Adrenal gland (tissue), 12 donors: ENCODE measurements around the gene MAGI2. TPM values are rescaled to one million over a fixed set of nuclear protein-coding genes. Genes with fewer than 3 reads are reported as not detected.

Source experiments
- DNase-seq, 7 donors: peaks; one replicate each; pipeline ENCODE4 v3.0.0-alpha.2; 2019 to 2020
- H3K27ac ChIP-seq, 5 donors: fragments of 200-600 bp; sonication (generic) in 4 of 5; 1 replicate in 3 of 5; 2 replicates in 2 of 5; pipeline versions ENCODE4 v1.5.1 to v1.8.0; 2016 to 2020; ENCODE audit warnings: mild to moderate bottlenecking in 1 of 5
- H3K27me3 ChIP-seq: fragments of 200-600 bp; 2 replicates; pipeline ENCODE4 v1.8.0; 2021
- H3K36me3 ChIP-seq, 2 donors: fragments of 200-600 bp; replicated peaks in 1 of 2; 1 replicate in 1 of 2; 2 replicates in 1 of 2; pipeline versions ENCODE4 v1.5.1 to v1.8.0; 2018 to 2022
- H3K4me1 ChIP-seq, 2 donors: fragments of 200-600 bp; replicated peaks in 1 of 2; 1 replicate in 1 of 2; 2 replicates in 1 of 2; pipeline versions ENCODE4 v1.5.1 to v1.8.0; 2018 to 2021
- H3K4me3 ChIP-seq, 4 donors: fragments of 200-600 bp; sonication (generic) in 3 of 4; one replicate each; pipeline ENCODE4 v1.5.1; 2016 to 2018
- H3K9me3 ChIP-seq, 3 donors: fragments of 200-600 bp; sonication (generic) in 1 of 3; replicated peaks in 1 of 3; 1 replicate in 2 of 3; 2 replicates in 1 of 3; pipeline versions ENCODE4 v1.5.1 to v1.8.0; 2016 to 2021
- POLR2A ChIP-seq, 2 donors: fragments of 450-650 bp; IDR thresholded peaks; one replicate each; pipeline ENCODE4 v1.6.1; 2017; ENCODE audit warnings: antibody characterized with exemption in 2 of 2, mild to moderate bottlenecking in 2 of 2, moderate library complexity in 1 of 2
- WGBS, 4 donors: extraction: QIAGEN DNeasy Blood & Tissue Kit in 2 of 4; methylation state at CpG; one replicate each; pipeline versions ENCODE4 v1.1.5 to v1.1.7; 2013 to 2017; 5-methylcytosine and 5-hydroxymethylcytosine counted together
- intact Hi-C, 2 donors: fragments of 100-400 bp; cut with DNase I; formaldehyde crosslinking; loops; one replicate each; pipeline versions ENCODE4 v1.14.1 to v1.15.0; 2022 to 2023
- polyA plus RNA-seq, 3 donors: library from polyadenylated mRNA; stranded (reverse); fragments of 200-250 nt in 2 of 3; fragments of 350-450 nt in 1 of 3; fragmentation: Illumina TruSeq in 1 of 3; extraction: RNeasy Lipid Tissue Mini Kit (QIAGEN cat#74804) in 1 of 3; gene quantifications; one replicate each; pipeline ENCODE4 v1.2.3, GENCODE V29; 2013 to 2014
- total RNA-seq, 9 donors: library from RNA; depleted of rRNA in 4 of 9; stranded (reverse); fragments of >200 nt in 4 of 9; fragments of 120-200 nt in 1 of 9; fragmentation: NEBNext Ultra II Directional in 1 of 9; extraction: Animal tissue kit (Norgen Biotek cat#: 25700) in 1 of 9; gene quantifications; one replicate each; pipeline versions ENCODE4 v1.1.0 to v1.2.4, GENCODE V29; 2013 to 2023
- TF ChIP-seq, protein P1 (sequence below), 6 experiments: fragments of 450-650 bp in 4 of 6; fragments of 200-600 bp in 2 of 6; sonication (generic) in 1 of 6; IDR thresholded peaks; 1 replicate in 5 of 6; 2 replicates in 1 of 6; pipeline versions ENCODE4 v1.5.1 to v1.8.0; 2016 to 2021; ENCODE audit warnings: antibody characterized with exemption in 6 of 6, mild to moderate bottlenecking in 2 of 6, moderate library complexity in 1 of 6
- donor health status: healthy with polysubstance abuse.
- donor health status: Bipolar disorder and iron deficiency.
- donor health status: DM: yes; HTN: yes; CAD: no.
- donor health status: DM: no; HTN: no; CAD: no.
- donor health status: DM: no; HTN: no; CAD: no.
- donor health status: DM: yes; HTN: yes; CAD: no.

The MAGI2 gene
- total and polyA plus RNA-seq, 12 donors = 3.2 to 37.1 (median 17.1) TPM

DNA sequence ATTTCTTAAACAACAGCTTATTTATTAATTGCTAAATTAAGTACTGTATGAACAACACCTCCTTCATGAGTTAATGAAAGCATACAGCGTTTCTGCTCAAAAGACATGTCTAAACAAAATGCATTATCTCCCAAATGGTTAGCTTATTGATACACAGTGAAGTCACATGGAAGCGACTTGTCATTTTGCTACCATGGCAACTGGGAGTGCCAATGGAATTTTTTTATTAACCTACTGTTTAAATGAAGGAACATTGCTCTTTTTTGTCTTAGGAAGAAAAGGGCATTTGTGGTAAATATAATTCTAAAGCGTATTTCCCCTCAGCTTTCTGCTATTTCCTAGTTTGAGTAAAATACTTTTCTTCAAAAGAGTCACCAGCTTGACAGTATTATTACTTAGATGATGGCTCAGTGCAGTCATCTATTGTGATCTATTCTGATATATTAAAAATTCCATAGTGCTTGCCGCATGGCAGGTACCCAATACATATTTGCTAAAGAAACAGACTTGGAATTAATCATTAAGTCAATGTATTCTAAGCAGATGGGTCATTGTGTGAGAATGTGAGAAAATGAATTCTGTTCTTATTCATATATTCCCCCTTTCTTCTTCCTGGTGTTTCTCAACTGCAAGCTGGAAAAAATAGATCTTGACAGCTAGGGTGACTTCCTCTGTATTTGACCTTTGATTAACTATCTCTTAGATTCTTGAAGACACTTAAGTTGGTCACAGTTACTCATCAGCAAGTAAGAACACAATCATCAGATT lies 818.3 kb downstream of the MAGI2 start:
- no peaks in the 10 kb centered on the region for H3K9me3 ChIP-seq
- H3K27ac ChIP-seq = no peak overlapping the region
- no peaks in the 10 kb centered on the region for H3K4me1 ChIP-seq
- no peak for DNase-seq
- intact Hi-C loops = no loop called here
- TF ChIP-seq, protein P1, sequence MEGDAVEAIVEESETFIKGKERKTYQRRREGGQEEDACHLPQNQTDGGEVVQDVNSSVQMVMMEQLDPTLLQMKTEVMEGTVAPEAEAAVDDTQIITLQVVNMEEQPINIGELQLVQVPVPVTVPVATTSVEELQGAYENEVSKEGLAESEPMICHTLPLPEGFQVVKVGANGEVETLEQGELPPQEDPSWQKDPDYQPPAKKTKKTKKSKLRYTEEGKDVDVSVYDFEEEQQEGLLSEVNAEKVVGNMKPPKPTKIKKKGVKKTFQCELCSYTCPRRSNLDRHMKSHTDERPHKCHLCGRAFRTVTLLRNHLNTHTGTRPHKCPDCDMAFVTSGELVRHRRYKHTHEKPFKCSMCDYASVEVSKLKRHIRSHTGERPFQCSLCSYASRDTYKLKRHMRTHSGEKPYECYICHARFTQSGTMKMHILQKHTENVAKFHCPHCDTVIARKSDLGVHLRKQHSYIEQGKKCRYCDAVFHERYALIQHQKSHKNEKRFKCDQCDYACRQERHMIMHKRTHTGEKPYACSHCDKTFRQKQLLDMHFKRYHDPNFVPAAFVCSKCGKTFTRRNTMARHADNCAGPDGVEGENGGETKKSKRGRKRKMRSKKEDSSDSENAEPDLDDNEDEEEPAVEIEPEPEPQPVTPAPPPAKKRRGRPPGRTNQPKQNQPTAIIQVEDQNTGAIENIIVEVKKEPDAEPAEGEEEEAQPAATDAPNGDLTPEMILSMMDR (IDR thresholded peaks at IDR 0.05) = no peak
- no peak for TF ChIP-seq POLR2A (IDR thresholded peaks at IDR 0.05)
- H3K4me3 ChIP-seq = no peak overlapping the region
- no peaks in the 10 kb centered on the region for H3K36me3 ChIP-seq
- whole genome bisulfite sequencing, 4 donors = 91 to 93% (median 92%) methylated on average over 4 of the region's 4 CpGs
- H3K27me3 ChIP-seq = no peaks in the 10 kb centered on the region

DNA sequence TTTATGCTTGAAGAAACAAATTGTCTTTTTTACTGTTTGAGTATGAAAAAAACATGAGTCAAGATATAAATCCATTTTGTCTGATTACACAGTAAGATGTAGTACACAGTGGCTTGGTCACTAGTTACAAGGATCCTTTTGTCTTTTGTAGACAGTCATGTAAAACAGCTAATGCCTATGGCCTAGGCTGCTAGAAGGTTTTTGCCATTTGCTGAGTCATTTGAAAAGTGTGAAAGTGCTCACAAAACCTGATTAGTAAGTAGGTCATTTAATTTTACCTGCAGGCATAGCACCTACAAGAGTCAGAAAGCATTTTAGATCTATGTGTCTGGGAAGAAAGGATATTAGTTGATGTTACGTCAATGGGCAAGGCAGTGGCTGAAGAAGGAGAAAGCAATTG lies 819.4 kb downstream of the MAGI2 start:
- H3K4me1 ChIP-seq = no peaks in the 10 kb centered on the region
- no peak overlapping the region for H3K27ac ChIP-seq
- TF ChIP-seq, protein P1 (IDR thresholded peaks at IDR 0.05) = no peak
- TF ChIP-seq POLR2A (IDR thresholded peaks at IDR 0.05) = no peak
- no peak overlapping the region for H3K4me3 ChIP-seq
- H3K9me3 ChIP-seq = no peaks in the 10 kb centered on the region
- H3K27me3 ChIP-seq = no peaks in the 10 kb centered on the region
- intact Hi-C loops = no loop called here
- DNase-seq = no peak
- H3K36me3 ChIP-seq = no peaks in the 10 kb centered on the region
- 93 to 100% (median 94%) methylated on average over 1 of the region's 1 CpG for WGBS, 4 donors

DNA sequence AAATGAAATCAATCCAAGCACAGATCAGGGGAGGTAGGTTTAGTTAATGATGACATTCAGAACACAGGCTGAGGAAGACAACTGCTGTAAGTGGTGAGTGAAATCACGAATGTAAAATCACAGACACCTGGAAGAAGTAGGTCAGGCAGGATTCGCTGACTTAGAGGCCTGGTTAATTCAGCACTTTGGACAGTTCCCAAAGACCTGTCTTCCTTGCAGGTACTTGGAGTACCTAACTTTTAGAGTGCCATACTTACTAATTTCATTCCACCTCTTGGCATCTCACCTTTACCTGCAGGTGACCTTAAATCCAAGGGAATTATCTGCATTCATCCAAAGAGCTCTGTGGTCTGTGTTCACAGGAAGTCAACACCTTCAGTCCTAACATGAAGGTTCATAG lies 832.5 kb downstream of the MAGI2 start:
- H3K36me3 ChIP-seq = no peaks in the 10 kb centered on the region
- no peak overlapping the region for H3K4me3 ChIP-seq
- WGBS, 4 donors = 55 to 80% (median 57%) methylated on average over 2 of the region's 2 CpGs
- no peaks in the 10 kb centered on the region for H3K4me1 ChIP-seq
- TF ChIP-seq, protein P1 (IDR thresholded peaks at IDR 0.05) = no peak
- no peak for TF ChIP-seq POLR2A (IDR thresholded peaks at IDR 0.05)
- no peak overlapping the region for H3K27ac ChIP-seq
- no peaks in the 10 kb centered on the region for H3K27me3 ChIP-seq
- DNase-seq = no peak
- no peaks in the 10 kb centered on the region for H3K9me3 ChIP-seq
- intact Hi-C loops = no loop called here

DNA sequence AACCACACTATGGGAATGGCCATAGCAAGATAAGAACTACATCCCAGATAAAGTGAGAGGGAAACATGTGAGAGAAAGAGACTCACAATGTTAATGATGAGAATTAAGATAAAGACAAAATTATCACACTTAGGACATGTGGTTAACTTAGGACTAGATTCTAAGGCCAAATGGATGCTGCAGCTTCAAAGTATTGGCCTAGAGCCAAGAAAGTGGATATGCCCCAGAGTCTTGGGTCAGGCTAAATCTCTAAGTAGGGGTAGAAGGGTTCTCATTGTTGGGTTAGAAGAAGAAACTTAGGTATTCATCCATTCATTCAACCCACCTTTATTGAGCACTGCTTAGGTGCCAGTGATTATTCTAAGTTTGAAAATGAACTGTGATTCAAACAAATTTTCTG lies 836.9 kb downstream of the MAGI2 start:
- Histone ChIP-seq H3K36me3 (no peaks in the 10 kb centered on the region), H3K27me3 (no peaks in the 10 kb centered on the region), H3K9me3 (no peaks in the 10 kb centered on the region), H3K4me3 (no peak overlapping the region), H3K4me1 (no peaks in the 10 kb centered on the region), H3K27ac (no peak overlapping the region)
- DNase-seq = no peak
- TF ChIP-seq POLR2A (IDR thresholded peaks at IDR 0.05) = no peak
- TF ChIP-seq, protein P1 (IDR thresholded peaks at IDR 0.05) = no peak
- intact Hi-C loops = no loop called here
